ENCODE results near the gene RMND5B.

DNA sequence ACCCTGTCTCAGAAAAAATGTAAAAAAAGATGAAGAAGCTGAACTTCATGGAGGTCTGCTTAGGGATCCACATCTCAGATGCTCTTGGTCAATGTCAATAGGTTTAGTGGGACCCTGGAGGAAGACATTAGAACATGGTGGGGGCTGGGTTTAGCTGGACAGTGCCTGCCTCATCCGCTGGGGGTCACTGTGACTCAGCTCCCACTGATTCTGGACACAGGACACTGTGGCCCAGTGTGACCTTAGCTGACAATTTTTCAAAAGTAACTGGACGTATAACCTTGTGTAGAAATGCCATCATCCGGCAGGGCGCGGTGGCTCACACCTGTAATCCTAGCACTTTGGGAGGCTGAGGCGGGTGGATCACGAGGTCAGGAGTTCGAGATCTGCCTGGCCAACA is 66.2 kb downstream of the RMND5B start:
- TF ChIP-seq POLR2AphosphoS5 (IDR thresholded peaks at IDR 0.05; ENCODE audit: low read depth, low read length) (no peak), TAF1 (IDR thresholded peaks at IDR 0.05; ENCODE audit: borderline replicate concordance, low read depth, low read length) (no peak), JUND (IDR thresholded peaks at IDR 0.05) (no peak)
- TF ChIP-seq, protein P1, sequence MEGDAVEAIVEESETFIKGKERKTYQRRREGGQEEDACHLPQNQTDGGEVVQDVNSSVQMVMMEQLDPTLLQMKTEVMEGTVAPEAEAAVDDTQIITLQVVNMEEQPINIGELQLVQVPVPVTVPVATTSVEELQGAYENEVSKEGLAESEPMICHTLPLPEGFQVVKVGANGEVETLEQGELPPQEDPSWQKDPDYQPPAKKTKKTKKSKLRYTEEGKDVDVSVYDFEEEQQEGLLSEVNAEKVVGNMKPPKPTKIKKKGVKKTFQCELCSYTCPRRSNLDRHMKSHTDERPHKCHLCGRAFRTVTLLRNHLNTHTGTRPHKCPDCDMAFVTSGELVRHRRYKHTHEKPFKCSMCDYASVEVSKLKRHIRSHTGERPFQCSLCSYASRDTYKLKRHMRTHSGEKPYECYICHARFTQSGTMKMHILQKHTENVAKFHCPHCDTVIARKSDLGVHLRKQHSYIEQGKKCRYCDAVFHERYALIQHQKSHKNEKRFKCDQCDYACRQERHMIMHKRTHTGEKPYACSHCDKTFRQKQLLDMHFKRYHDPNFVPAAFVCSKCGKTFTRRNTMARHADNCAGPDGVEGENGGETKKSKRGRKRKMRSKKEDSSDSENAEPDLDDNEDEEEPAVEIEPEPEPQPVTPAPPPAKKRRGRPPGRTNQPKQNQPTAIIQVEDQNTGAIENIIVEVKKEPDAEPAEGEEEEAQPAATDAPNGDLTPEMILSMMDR (IDR thresholded peaks at IDR 0.05), result peak; percentile 47
- TF ChIP-seq, protein P2, sequence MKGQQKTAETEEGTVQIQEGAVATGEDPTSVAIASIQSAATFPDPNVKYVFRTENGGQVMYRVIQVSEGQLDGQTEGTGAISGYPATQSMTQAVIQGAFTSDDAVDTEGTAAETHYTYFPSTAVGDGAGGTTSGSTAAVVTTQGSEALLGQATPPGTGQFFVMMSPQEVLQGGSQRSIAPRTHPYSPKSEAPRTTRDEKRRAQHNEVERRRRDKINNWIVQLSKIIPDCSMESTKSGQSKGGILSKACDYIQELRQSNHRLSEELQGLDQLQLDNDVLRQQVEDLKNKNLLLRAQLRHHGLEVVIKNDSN (IDR thresholded peaks at IDR 0.05; ENCODE audit: borderline replicate concordance, low read depth), result no peak
